ENCODE results near the gene HSPA12B.

Gene HSPA12B

DNA sequence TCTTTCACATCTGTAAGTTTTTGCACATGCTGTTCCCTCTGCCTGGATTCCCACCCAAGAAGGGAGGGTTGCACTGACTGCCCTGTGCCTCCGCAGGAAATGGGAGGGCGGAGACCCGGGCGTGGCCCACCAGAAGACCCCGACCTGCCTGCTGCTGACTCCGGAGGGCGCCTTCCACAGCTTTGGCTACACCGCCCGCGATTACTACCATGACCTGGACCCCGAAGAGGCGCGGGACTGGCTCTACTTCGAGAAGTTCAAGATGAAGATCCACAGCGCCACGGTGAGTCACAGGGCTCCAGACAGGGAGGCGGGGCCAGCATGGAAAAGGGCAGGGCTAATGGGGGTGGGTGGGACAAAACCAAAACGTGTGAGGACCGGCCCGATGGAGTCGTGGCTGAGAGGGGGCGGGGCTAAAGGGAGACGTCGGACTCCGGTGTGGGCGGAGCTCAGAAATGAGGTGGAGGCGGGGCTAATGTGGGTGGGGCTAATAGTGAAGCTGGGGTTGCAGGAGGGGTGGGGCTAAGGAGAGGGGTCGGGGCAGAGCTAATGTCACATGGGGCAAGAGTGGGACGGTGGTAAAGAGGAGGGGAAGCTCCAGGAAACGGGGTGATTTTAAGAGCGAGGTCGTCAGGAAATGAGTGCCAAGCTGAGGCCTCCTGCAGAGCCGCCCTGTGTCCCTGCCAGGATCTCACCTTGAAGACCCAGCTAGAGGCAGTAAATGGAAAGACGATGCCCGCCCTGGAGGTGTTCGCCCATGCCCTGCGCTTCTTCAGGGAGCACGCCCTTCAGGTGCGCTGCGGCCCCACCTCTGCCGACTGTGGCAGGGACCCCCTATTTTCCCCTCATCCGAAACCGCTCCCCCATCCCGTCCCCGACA is 12.6 kb downstream of the HSPA12B start:
- H3K4me3 ChIP-seq (ENCODE audit: low read depth, low read length): peak overlapping the region; percentile 10
- TF ChIP-seq, protein P1, sequence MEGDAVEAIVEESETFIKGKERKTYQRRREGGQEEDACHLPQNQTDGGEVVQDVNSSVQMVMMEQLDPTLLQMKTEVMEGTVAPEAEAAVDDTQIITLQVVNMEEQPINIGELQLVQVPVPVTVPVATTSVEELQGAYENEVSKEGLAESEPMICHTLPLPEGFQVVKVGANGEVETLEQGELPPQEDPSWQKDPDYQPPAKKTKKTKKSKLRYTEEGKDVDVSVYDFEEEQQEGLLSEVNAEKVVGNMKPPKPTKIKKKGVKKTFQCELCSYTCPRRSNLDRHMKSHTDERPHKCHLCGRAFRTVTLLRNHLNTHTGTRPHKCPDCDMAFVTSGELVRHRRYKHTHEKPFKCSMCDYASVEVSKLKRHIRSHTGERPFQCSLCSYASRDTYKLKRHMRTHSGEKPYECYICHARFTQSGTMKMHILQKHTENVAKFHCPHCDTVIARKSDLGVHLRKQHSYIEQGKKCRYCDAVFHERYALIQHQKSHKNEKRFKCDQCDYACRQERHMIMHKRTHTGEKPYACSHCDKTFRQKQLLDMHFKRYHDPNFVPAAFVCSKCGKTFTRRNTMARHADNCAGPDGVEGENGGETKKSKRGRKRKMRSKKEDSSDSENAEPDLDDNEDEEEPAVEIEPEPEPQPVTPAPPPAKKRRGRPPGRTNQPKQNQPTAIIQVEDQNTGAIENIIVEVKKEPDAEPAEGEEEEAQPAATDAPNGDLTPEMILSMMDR (IDR thresholded peaks at IDR 0.05; ENCODE audit: low read depth, low read length, missing control alignments): no peak
- peak; percentile 4 for DNase-seq (ENCODE audit: low read depth)
- in situ Hi-C loops (cut with HindIII; ENCODE audit: low sequenced_read_pairs): no loop called here

DNA sequence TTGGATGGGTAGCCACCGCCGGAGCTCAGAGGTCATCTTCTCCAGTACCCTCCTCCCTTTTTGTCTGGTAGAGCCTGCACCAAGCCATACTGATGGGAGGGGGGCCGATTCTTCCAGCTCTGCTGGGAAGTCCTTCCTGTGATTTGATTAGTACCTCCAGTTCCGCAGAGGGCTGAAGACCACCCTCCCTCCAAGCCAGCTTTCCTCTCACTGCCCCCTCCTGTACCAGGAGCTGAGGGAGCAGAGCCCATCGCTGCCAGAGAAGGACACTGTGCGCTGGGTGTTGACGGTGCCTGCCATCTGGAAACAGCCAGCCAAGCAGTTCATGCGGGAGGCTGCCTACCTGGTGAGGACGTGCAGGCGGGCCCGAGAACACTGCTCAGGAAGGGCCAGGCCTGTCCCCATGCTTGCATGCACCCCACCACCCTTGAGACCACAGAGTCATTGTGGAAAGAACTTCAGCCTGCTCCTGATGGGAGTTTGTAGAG is 13.2 kb downstream of the HSPA12B start:
- no peak for DNase-seq (ENCODE audit: low read depth)
- no peak overlapping the region for H3K4me3 ChIP-seq (ENCODE audit: low read depth, low read length)
- in situ Hi-C loops (cut with HindIII; ENCODE audit: low sequenced_read_pairs): no loop called here
- TF ChIP-seq, protein P1 (IDR thresholded peaks at IDR 0.05; ENCODE audit: low read depth, low read length, missing control alignments): no peak

DNA sequence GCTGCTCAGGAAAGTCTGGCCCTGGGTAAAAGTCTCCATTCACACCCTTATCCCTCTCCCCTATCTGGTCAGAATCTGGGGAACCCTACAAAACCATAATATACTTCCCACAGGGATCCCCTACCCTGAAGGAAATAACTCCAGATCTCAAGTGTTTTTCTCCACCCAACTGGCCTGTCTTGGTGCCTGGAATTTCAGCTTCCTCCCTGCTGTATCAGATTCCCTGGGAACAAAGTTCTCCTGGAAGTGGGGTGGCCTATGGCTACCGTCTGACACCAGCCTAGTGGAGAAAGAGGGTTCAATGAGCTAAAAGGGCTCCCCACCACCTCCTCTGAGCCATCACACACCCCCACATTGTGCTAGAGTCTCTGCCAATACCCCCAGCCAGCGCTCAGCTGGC is 15.0 kb downstream of the HSPA12B start:
- TF ChIP-seq, protein P1 (IDR thresholded peaks at IDR 0.05; ENCODE audit: low read depth, low read length, missing control alignments): no peak
- DNase-seq (ENCODE audit: low read depth): no peak

DNA sequence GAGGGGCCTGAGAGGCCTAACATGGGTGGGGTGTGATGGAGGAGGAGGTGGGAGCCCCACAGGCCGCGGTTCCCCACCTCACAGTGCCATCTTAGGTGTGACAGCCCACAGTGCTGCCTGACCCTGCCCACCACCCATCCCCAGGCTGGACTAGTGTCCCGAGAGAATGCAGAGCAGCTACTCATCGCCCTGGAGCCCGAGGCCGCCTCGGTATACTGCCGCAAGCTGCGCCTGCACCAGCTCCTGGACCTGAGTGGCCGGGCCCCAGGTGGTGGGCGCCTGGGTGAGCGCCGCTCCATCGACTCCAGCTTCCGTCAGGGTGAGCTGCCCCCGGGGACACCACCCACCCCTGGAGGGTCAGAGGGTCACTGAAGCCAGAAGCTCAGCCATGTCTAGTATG is 15.6 kb downstream of the HSPA12B start:
- in situ Hi-C loops (cut with HindIII; ENCODE audit: low sequenced_read_pairs): no loop called here
- TF ChIP-seq, protein P1 (IDR thresholded peaks at IDR 0.05; ENCODE audit: low read depth, low read length, missing control alignments): no peak
- no peak for DNase-seq (ENCODE audit: low read depth)
- H3K4me3 ChIP-seq (ENCODE audit: low read depth, low read length): no peak overlapping the region

More for the DNA sequence above, 15.0 kb downstream of the HSPA12B start:
- no peak overlapping the region for H3K4me3 ChIP-seq (ENCODE audit: low read depth, low read length)
- in situ Hi-C loops (cut with HindIII; ENCODE audit: low sequenced_read_pairs): no loop called here

DNA sequence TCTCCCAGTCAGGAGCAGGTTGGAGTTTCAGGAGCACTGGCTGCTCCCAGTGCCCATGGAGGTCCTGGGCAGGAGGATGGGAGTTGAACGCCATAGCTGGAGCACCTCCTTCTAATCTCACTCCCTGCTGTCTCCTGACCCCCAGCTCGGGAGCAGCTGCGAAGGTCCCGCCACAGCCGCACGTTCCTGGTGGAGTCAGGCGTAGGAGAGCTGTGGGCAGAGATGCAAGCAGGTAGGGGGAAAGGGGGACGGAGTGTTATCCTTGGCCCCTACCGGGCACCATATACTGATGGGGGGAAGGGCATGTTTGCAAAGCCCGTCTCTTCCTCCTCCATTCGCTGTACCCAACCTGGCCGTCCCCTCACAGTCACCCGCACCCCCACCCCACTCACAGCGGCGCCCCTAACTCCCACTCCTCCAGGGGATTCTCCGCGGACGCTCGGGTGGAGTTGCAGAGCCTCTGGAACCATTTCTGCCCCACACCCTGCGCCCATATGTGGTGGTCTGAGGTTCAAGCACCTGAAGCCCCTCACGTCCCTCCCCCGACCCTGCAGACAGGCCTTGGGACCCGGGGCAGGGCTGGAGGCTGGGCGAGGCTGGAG is 16.7 kb downstream of the HSPA12B start:
- TF ChIP-seq, protein P1 (IDR thresholded peaks at IDR 0.05; ENCODE audit: low read depth, low read length, missing control alignments): no peak
- no peak overlapping the region for H3K4me3 ChIP-seq (ENCODE audit: low read depth, low read length)
- no peak for DNase-seq (ENCODE audit: low read depth)
- in situ Hi-C loops (cut with HindIII; ENCODE audit: low sequenced_read_pairs): no loop called here

DNA sequence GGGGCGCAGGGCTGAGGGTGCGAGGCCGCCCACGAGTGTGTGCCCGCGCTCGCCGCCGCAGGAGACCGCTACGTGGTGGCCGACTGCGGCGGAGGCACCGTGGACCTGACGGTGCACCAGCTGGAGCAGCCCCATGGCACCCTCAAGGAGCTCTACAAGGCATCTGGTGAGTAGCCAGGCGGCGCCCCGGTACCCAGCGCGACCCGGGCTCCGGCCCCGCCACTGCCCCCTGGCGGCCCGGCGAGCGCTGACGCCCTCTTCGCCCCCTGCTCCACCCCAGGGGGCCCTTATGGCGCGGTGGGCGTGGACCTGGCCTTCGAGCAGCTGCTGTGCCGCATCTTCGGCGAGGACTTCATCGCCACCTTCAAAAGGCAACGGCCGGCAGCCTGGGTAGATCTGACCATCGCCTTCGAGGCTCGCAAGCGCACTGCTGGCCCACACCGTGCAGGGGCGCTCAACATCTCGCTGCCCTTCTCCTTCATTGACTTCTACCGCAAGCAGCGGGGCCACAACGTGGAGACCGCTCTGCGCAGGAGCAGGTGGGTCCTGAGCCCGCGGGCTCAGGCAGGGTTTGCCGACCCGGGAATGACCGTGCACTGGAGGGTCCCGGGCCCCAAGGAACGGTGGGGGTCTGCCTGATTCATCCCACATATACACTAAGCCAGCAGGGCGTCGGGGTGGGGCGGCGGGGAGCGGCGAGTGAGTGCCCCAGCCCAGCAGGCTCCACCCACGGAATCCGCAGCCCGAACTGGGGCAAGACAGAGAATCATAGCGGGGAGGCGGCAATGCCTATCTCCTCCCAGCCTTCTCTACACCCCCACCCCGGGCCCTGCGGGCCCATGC is 17.4 kb downstream of the HSPA12B start:
- TF ChIP-seq, protein P1 (IDR thresholded peaks at IDR 0.05; ENCODE audit: low read depth, low read length, missing control alignments): peak; percentile 80
- peak overlapping the region; percentile 13 for H3K4me3 ChIP-seq (ENCODE audit: low read depth, low read length)
- no peak for DNase-seq (ENCODE audit: low read depth)
- in situ Hi-C loops (cut with HindIII; ENCODE audit: low sequenced_read_pairs): no loop called here

Data from astrocyte of the cerebellum (primary cell).